ENCODE data around the gene POLA2.

DNA sequence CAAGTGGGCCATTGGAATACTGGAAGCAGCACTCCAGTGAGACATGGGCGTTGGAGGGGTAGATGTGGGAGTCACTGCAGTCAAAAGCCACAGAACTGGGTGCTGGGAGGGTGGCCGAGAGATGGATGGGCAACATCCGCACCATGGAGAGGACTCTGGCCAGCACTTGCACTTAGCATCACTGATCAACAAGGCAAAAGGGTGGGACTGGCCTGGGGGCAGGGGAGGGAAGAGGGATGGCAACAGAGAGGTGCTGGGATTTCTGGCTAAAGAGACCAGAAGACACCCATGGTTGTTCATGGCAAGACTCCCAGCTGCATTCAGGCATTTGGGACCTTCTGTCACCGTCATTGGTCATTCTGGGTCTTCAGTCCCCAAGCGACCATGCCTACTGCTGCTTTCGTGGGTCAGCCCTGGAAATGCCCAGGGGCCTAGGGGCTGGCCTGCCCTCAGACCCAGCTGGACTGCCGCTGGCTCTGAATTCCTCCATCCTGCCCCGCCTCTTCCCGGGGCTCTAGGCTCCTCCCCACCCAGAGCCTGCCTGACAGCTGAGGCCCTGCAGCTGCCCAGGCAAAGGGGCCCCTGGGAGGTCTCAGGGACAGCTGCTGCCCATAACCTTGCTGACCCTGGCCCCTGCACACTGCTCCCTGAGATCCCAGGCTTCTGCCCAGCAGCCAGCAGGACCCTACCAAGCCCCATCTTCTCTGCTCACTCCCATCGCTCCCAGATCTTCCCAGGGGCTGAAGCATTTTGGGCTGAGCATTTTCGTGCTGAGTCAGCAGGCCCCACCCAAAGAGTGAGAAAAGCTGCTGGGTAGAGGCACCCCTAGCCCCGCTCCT, 39.9 kb downstream of the POLA2 start:
- TF ChIP-seq FOXM1 (IDR thresholded peaks at IDR 0.05; ENCODE audit: borderline replicate concordance) (no peak), FOXA1 (IDR thresholded peaks at IDR 0.05) (no peak), SP1 (IDR thresholded peaks at IDR 0.05) (no peak), NFRKB (IDR thresholded peaks at IDR 0.05) (no peak), ELF4 (IDR thresholded peaks at IDR 0.05) (no peak), HDGF (IDR thresholded peaks at IDR 0.05; ENCODE audit: borderline replicate concordance) (no peak)
